ENCODE measurements around the gene LIPI.
"Not testable (repeated sequence)": the region's sequence is repeated elsewhere in the genome, so short reads cannot be mapped to it uniquely, and the experiment has no call there.

Gene LIPI

GRCh38 chr21:14236180-14236579, 25.4 kb upstream of the LIPI start:
- no peaks in the 10 kb centered on the region for H3K36me3 ChIP-seq (ENCODE audit: control insufficient read depth, insufficient read depth, low read length)
- H3K9me3 ChIP-seq (ENCODE audit: control insufficient read depth, low read length), result no peaks in the 10 kb centered on the region
- no peak for DNase-seq
- H3K4me3 ChIP-seq (ENCODE audit: insufficient read depth, low read depth, low read length, poor library complexity, severe bottlenecking), result no peak overlapping the region
- no peaks in the 10 kb centered on the region for H3K27me3 ChIP-seq (replicated peaks; ENCODE audit: control insufficient read depth, insufficient read depth, low read length, poor library complexity, severe bottlenecking)
- no peak overlapping the region for H3K27ac ChIP-seq (ENCODE audit: insufficient read depth, low read length, poor library complexity, severe bottlenecking)
- H3K4me1 ChIP-seq (ENCODE audit: control insufficient read depth, insufficient read depth, low read length, poor library complexity, severe bottlenecking), result no peaks in the 10 kb centered on the region

- Histone ChIP-seq H3K36me3 (ENCODE audit: control insufficient read depth, insufficient read depth, low read length) (no peaks in the 10 kb centered on the region), H3K27ac (ENCODE audit: insufficient read depth, low read length, poor library complexity, severe bottlenecking) (no peak overlapping the region), H3K9me3 (ENCODE audit: control insufficient read depth, low read length) (no peaks in the 10 kb centered on the region), H3K27me3 (replicated peaks; ENCODE audit: control insufficient read depth, insufficient read depth, low read length, poor library complexity, severe bottlenecking) (no peaks in the 10 kb centered on the region), H3K4me1 (ENCODE audit: control insufficient read depth, insufficient read depth, low read length, poor library complexity, severe bottlenecking) (no peaks in the 10 kb centered on the region), H3K4me3 (ENCODE audit: insufficient read depth, low read depth, low read length, poor library complexity, severe bottlenecking) (no peak overlapping the region)
- DNase-seq, result no peak
Observed at GRCh38 chr21:14235101-14235500, 24.3 kb upstream of the LIPI start.

GRCh38 chr21:14229399-14229798, 18.6 kb upstream of the LIPI start:
- H3K9me3 ChIP-seq (ENCODE audit: control insufficient read depth, low read length), result no peaks in the 10 kb centered on the region
- DNase-seq, result no peak
- H3K4me1 ChIP-seq (ENCODE audit: control insufficient read depth, insufficient read depth, low read length, poor library complexity, severe bottlenecking), result no peaks in the 10 kb centered on the region
- H3K36me3 ChIP-seq (ENCODE audit: control insufficient read depth, insufficient read depth, low read length), result no peaks in the 10 kb centered on the region
- no peak overlapping the region for H3K27ac ChIP-seq (ENCODE audit: insufficient read depth, low read length, poor library complexity, severe bottlenecking)
- no peaks in the 10 kb centered on the region for H3K27me3 ChIP-seq (replicated peaks; ENCODE audit: control insufficient read depth, insufficient read depth, low read length, poor library complexity, severe bottlenecking)
- H3K4me3 ChIP-seq (ENCODE audit: insufficient read depth, low read depth, low read length, poor library complexity, severe bottlenecking), result no peak overlapping the region

- no peak overlapping the region for H3K4me3 ChIP-seq (ENCODE audit: insufficient read depth, low read depth, low read length, poor library complexity, severe bottlenecking)
- no peaks in the 10 kb centered on the region for H3K27me3 ChIP-seq (replicated peaks; ENCODE audit: control insufficient read depth, insufficient read depth, low read length, poor library complexity, severe bottlenecking)
- no peaks in the 10 kb centered on the region for H3K36me3 ChIP-seq (ENCODE audit: control insufficient read depth, insufficient read depth, low read length)
- H3K9me3 ChIP-seq (ENCODE audit: control insufficient read depth, low read length), result no peaks in the 10 kb centered on the region
- no peaks in the 10 kb centered on the region for H3K4me1 ChIP-seq (ENCODE audit: control insufficient read depth, insufficient read depth, low read length, poor library complexity, severe bottlenecking)
- no peak for DNase-seq
- no peak overlapping the region for H3K27ac ChIP-seq (ENCODE audit: insufficient read depth, low read length, poor library complexity, severe bottlenecking)
Observed at GRCh38 chr21:14223365-14223764, 12.6 kb upstream of the LIPI start.

- Histone ChIP-seq H3K27ac (ENCODE audit: insufficient read depth, low read length, poor library complexity, severe bottlenecking) (peak within 1 kb of the TSS; percentile 5), H3K36me3 (ENCODE audit: control insufficient read depth, insufficient read depth, low read length) (no peaks in the 10 kb centered on the region), H3K4me1 (ENCODE audit: control insufficient read depth, insufficient read depth, low read length, poor library complexity, severe bottlenecking) (no peaks in the 10 kb centered on the region), H3K4me3 (ENCODE audit: insufficient read depth, low read depth, low read length, poor library complexity, severe bottlenecking) (peak within 1 kb of the TSS; percentile 73), H3K9me3 (ENCODE audit: control insufficient read depth, low read length) (no peaks in the 10 kb centered on the region), H3K27me3 (replicated peaks; ENCODE audit: control insufficient read depth, insufficient read depth, low read length, poor library complexity, severe bottlenecking) (no peaks in the 10 kb centered on the region)
- DNase-seq, result peak; percentile 29 to 48 (median 45)
Observed at GRCh38 chr21:14215971-14216641, 5.4 kb upstream of the LIPI start, which contains the start of gene RBM11. RBM11 (plus strand) TSS chr21:14216157; CDS start chr21:14216187, 30 bp downstream.

- H3K4me1 ChIP-seq (ENCODE audit: control insufficient read depth, insufficient read depth, low read length, poor library complexity, severe bottlenecking), result no peaks in the 10 kb centered on the region
- H3K9me3 ChIP-seq (ENCODE audit: control insufficient read depth, low read length), result no peaks in the 10 kb centered on the region
- no peaks in the 10 kb centered on the region for H3K36me3 ChIP-seq (ENCODE audit: control insufficient read depth, insufficient read depth, low read length)
- DNase-seq, result no peak
- no peaks in the 10 kb centered on the region for H3K27me3 ChIP-seq (replicated peaks; ENCODE audit: control insufficient read depth, insufficient read depth, low read length, poor library complexity, severe bottlenecking)
- H3K27ac ChIP-seq (ENCODE audit: insufficient read depth, low read length, poor library complexity, severe bottlenecking), result no peak overlapping the region
- no peak overlapping the region for H3K4me3 ChIP-seq (ENCODE audit: insufficient read depth, low read depth, low read length, poor library complexity, severe bottlenecking)
Observed at GRCh38 chr21:14213164-14213563, 2.4 kb upstream of the LIPI start.

GRCh38 chr21:14206222-14206621, 4.5 kb downstream of the LIPI start:
- H3K36me3 ChIP-seq (ENCODE audit: control insufficient read depth, insufficient read depth, low read length), result no peaks in the 10 kb centered on the region
- no peaks in the 10 kb centered on the region for H3K9me3 ChIP-seq (ENCODE audit: control insufficient read depth, low read length)
- DNase-seq, result no peak
- no peak overlapping the region for H3K27ac ChIP-seq (ENCODE audit: insufficient read depth, low read length, poor library complexity, severe bottlenecking)
- no peaks in the 10 kb centered on the region for H3K27me3 ChIP-seq (replicated peaks; ENCODE audit: control insufficient read depth, insufficient read depth, low read length, poor library complexity, severe bottlenecking)
- no peaks in the 10 kb centered on the region for H3K4me1 ChIP-seq (ENCODE audit: control insufficient read depth, insufficient read depth, low read length, poor library complexity, severe bottlenecking)
- H3K4me3 ChIP-seq (ENCODE audit: insufficient read depth, low read depth, low read length, poor library complexity, severe bottlenecking), result no peak overlapping the region

- H3K9me3 ChIP-seq (ENCODE audit: control insufficient read depth, low read length); H3K27me3 ChIP-seq (replicated peaks; ENCODE audit: control insufficient read depth, insufficient read depth, low read length, poor library complexity, severe bottlenecking); H3K27ac ChIP-seq (ENCODE audit: insufficient read depth, low read length, poor library complexity, severe bottlenecking); DNase-seq; H3K4me3 ChIP-seq (ENCODE audit: insufficient read depth, low read depth, low read length, poor library complexity, severe bottlenecking); H3K36me3 ChIP-seq (ENCODE audit: control insufficient read depth, insufficient read depth, low read length); H3K4me1 ChIP-seq (ENCODE audit: control insufficient read depth, insufficient read depth, low read length, poor library complexity, severe bottlenecking): not testable (repeated sequence)
Observed at GRCh38 chr21:14166463-14167223, 44.1 kb downstream of the LIPI start.

GRCh38 chr21:14143999-14144398, 66.8 kb downstream of the LIPI start:
- Histone ChIP-seq H3K27ac (ENCODE audit: insufficient read depth, low read length, poor library complexity, severe bottlenecking) (no peak overlapping the region), H3K27me3 (replicated peaks; ENCODE audit: control insufficient read depth, insufficient read depth, low read length, poor library complexity, severe bottlenecking) (no peaks in the 10 kb centered on the region), H3K4me3 (ENCODE audit: insufficient read depth, low read depth, low read length, poor library complexity, severe bottlenecking) (no peak overlapping the region), H3K9me3 (ENCODE audit: control insufficient read depth, low read length) (no peaks in the 10 kb centered on the region), H3K36me3 (ENCODE audit: control insufficient read depth, insufficient read depth, low read length) (no peaks in the 10 kb centered on the region), H3K4me1 (ENCODE audit: control insufficient read depth, insufficient read depth, low read length, poor library complexity, severe bottlenecking) (no peaks in the 10 kb centered on the region)
- DNase-seq, result no peak

GRCh38 chr21:14124266-14124665, 86.5 kb downstream of the LIPI start:
- H3K4me3 ChIP-seq (ENCODE audit: insufficient read depth, low read depth, low read length, poor library complexity, severe bottlenecking), result no peak overlapping the region
- no peaks in the 10 kb centered on the region for H3K36me3 ChIP-seq (ENCODE audit: control insufficient read depth, insufficient read depth, low read length)
- no peak overlapping the region for H3K27ac ChIP-seq (ENCODE audit: insufficient read depth, low read length, poor library complexity, severe bottlenecking)
- no peak for DNase-seq
- H3K9me3 ChIP-seq (ENCODE audit: control insufficient read depth, low read length), result no peaks in the 10 kb centered on the region
- no peaks in the 10 kb centered on the region for H3K4me1 ChIP-seq (ENCODE audit: control insufficient read depth, insufficient read depth, low read length, poor library complexity, severe bottlenecking)
- no peaks in the 10 kb centered on the region for H3K27me3 ChIP-seq (replicated peaks; ENCODE audit: control insufficient read depth, insufficient read depth, low read length, poor library complexity, severe bottlenecking)
